ENCODE measurements around the gene COX6B1.
"Not testable (repeated sequence)": the region's sequence is repeated elsewhere in the genome, so short reads cannot be mapped to it uniquely, and the experiment has no call there.

COX6B1 gene

GRCh38 chr19:35633727-35634440 lies 14.2 kb upstream of the COX6B1 start:
- no peak for DNase-seq (ENCODE audit: low read depth in 2 of 2)

GRCh38 chr19:35636651-35637050 lies 11.5 kb upstream of the COX6B1 start:
- DNase-seq (ENCODE audit: low read depth in 2 of 2) = no peak

GRCh38 chr19:35637165-35637564 lies 11.0 kb upstream of the COX6B1 start:
- DNase-seq (ENCODE audit: low read depth in 2 of 2) = no peak

- DNase-seq (ENCODE audit: low read depth in 2 of 2) = no peak
These were observed 8.8 kb upstream of the COX6B1 start for GRCh38 chr19:35639321-35639639.

GRCh38 chr19:35639863-35640262 lies 8.3 kb upstream of the COX6B1 start:
- no peak for DNase-seq (ENCODE audit: low read depth in 2 of 2)

GRCh38 chr19:35641515-35642151 lies 6.5 kb upstream of the COX6B1 start, which contains the start of gene ETV2:
Gene ETV2, plus strand, starts transcription at chr19:35641745. Its CDS starts 716 bp downstream, at chr19:35642461.
- DNase-seq (ENCODE audit: low read depth in 2 of 2) = peak; percentile 33 to 43

- DNase-seq (ENCODE audit: low read depth in 2 of 2) = no peak
These were observed 5.8 kb upstream of the COX6B1 start for GRCh38 chr19:35642312-35642711.

- no peak for DNase-seq (ENCODE audit: low read depth in 2 of 2)
These were observed 5.3 kb upstream of the COX6B1 start for GRCh38 chr19:35642798-35643254.

- peak; percentile 68 to 69 for DNase-seq (ENCODE audit: low read depth in 2 of 2)
These were observed 4.6 kb upstream of the COX6B1 start for GRCh38 chr19:35643255-35644205.

- DNase-seq (ENCODE audit: low read depth in 2 of 2) = peak; percentile 96 to 97
These were observed 3.7 kb upstream of the COX6B1 start for GRCh38 chr19:35644206-35644986.

- DNase-seq (ENCODE audit: low read depth in 2 of 2) = peak; percentile 71 to 81
These were observed 3.0 kb upstream of the COX6B1 start for GRCh38 chr19:35644987-35645679.

GRCh38 chr19:35645680-35646511 lies 2.2 kb upstream of the COX6B1 start:
- DNase-seq (ENCODE audit: low read depth in 2 of 2) = no peak

- no peak for DNase-seq (ENCODE audit: low read depth in 2 of 2)
These were observed 2.5 kb downstream of the COX6B1 start for GRCh38 chr19:35650581-35650980.

- DNase-seq (ENCODE audit: low read depth in 2 of 2) = not testable (repeated sequence)
These were observed 6.7 kb downstream of the COX6B1 start for GRCh38 chr19:35654828-35655227.

GRCh38 chr19:35655600-35655999 lies 7.5 kb downstream of the COX6B1 start:
- DNase-seq (ENCODE audit: low read depth in 2 of 2) = no peak

- DNase-seq (ENCODE audit: low read depth in 2 of 2) = no peak
These were observed 8.6 kb downstream of the COX6B1 start for GRCh38 chr19:35656700-35657099.

GRCh38 chr19:35657904-35658700 lies 10.0 kb downstream of the COX6B1 start:
- no peak for DNase-seq (ENCODE audit: low read depth in 2 of 2)

GRCh38 chr19:35661995-35662340 lies 13.8 kb downstream of the COX6B1 start:
- DNase-seq (ENCODE audit: low read depth in 2 of 2) = no peak

GRCh38 chr19:35663981-35664380 lies 15.9 kb downstream of the COX6B1 start:
- no peak for DNase-seq (ENCODE audit: low read depth in 2 of 2)
